ENCODE measurements around the gene SLC12A6.

SLC12A6 gene

GRCh38 chr15:34327906-34328305 lies 9.7 kb downstream of the SLC12A6 start:
- DNase-seq, result no peak

GRCh38 chr15:34325368-34325767 lies 12.2 kb downstream of the SLC12A6 start:
- no peak for DNase-seq

- DNase-seq, result no peak
Observed at GRCh38 chr15:34324933-34325332, 12.6 kb downstream of the SLC12A6 start.

DNA sequence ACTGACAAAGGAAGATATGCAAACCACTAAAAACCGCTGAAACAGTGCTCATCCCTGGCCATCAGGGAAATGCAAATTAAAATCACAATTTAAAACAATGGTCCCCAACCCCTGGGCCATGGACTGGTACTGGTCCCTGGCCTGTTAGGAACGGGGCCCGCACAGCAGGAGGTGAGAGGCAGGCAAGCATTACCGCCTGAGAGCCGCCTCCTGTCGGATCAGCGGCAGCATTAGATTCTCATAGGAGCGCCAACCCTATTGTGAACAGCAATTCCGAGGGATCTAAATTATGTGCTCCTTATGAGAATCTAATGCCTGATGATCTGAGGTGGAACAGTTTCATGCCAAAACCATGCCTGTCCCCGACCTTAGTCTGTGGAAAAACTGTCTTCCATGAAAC lies 14.4 kb downstream of the SLC12A6 start:
- DNase-seq, result no peak

DNA sequence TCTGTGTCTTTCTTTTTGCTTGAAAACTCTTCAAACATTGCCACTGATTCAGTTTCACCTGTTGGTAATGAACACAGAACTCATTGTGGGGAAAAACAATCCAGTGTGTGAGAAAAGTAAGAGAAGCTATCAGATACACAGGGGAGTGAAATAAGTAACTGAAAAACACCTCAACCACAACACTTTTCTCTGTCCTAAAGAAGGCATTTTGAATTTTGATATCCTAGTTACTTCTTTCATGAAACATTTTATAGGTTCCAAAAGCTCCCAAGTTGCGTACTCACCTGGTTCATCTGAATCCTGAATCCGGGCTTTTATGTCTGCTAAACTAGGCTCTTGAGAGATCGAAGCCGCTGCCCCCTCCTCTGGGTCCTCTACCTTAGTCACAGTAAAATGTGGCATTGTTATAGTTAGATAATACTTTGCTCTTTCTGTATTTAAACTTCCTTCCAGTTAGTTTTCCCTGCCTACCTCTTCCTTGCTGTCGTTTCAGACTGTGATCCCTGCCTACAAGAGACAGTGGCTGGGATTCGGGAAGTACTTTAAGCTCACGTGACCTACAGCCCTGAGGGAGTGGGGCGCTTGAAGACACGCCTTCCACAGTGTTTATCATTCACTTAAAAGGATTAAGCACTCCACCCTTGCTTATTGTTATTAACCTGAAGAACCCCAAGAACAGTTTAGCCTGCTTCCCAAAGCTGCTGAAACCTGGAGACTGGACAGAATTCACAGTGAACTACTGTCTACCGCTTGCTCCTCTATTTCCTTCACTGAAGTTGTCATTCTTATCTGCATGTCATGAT lies 19.1 kb downstream of the SLC12A6 start:
- DNase-seq, result peak; percentile 16

DNA sequence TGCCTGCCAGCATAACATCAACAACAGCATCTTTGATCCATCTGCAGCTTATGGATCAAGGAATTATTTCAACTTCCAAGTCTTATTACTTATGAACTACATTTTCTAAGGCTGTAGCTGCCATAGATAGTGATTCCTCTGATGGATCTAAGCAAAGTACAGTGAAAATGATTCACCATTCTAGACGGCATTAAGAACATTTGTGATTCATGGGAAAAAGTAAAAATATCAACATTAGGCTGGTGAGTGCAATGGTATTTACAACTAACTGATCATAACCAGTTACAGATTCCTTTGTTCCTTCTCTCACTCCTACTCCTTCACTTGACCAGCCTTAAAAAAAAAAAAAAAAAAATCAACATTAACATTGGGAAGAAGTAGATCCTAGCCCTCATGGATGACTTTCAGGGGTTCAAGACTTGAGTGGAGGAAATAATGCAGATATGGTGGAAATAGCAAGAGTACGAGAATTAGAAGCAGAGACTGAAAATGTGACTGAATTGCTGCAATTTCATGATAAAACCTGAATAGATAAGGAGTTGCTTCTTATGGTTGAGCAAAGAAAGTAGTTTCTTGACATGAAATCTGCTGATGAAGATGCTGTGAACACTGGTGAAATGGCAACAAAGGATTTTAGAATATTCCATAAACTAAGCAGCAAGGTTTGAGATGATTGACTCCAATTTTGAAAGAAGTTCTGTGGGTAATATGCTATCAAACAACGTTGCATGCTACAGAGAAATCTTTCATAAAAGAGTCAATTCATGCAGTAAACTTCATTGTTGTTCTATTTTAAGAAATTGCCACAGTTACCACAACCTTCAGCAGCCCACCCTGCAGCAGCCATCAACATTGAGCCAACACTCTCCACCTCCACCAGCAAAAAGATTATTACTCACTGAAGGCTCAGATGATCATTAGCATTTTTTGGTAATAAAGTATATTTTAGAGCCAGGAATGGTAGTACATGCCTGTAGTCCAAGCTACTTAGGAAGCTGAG lies 22.8 kb downstream of the SLC12A6 start:
- DNase-seq, result no peak

DNA sequence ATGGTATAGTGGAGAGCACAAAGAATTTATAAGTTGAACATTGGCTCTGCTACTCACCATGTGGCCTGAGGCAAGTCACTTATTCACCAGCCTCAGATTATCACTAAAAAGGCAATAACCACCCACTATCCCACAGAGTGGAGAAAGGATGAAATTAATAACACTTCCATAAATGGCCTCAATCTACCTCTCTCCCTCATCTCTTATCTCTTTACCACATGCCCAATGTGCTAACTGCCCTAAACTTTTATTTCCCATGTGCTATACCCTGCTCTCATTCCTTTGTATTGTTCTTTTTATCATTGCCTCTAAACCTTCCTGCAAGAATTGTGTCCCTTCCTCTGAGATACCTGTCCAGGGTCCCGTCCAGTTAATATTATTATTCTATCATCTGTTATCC lies 26.0 kb downstream of the SLC12A6 start:
- no peak for DNase-seq

- DNase-seq, result no peak
Observed at GRCh38 chr15:34304613-34305012, 33.0 kb downstream of the SLC12A6 start.

GRCh38 chr15:34301058-34301457 lies 36.5 kb downstream of the SLC12A6 start:
- DNase-seq, result no peak

GRCh38 chr15:34297059-34297458 lies 40.5 kb downstream of the SLC12A6 start:
- no peak for DNase-seq

GRCh38 chr15:34292621-34293020 lies 45.0 kb downstream of the SLC12A6 start:
- DNase-seq, result no peak

DNA sequence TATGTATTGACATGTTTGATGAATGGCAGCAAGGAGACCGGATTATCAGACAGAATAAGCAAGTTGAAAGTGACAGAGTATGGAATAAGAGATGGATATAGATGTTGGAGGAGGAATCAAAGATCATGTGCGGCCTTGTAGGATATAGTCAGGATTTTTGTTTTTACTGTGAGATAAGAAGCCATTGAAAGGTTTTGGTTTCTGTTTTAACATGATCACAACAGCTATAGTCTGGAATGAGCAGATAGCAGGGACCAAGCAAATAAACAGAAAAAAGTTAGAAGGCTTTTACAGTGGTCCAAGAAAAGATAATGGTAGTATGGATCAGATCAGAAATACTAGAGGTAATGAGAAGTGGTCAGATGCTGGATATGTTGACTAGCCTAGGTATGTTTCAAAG lies 52.6 kb downstream of the SLC12A6 start:
- no peak for DNase-seq

- no peak for DNase-seq
Observed at GRCh38 chr15:34282384-34282783, 55.2 kb downstream of the SLC12A6 start.

- no peak for DNase-seq
Observed at GRCh38 chr15:34280193-34280592, 57.4 kb downstream of the SLC12A6 start.

GRCh38 chr15:34279368-34279767 lies 58.2 kb downstream of the SLC12A6 start:
- DNase-seq, result no peak

DNA sequence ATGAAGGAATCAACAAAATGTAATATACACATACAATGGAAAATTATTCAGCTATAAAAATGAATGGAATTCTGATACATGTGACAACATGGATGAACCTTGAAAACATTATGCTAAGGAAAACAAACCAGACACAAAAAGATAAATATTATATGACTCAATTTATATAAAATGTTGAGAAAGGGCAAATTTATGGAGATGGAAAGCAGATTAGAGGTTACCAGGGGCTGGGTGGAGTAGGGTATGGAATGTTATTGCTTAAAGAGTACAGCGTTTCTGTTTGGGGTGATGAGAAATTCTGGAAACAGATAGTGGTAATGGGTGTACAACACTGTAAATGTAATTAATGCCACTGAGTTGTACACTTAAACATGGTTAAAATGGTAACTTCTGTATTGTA lies 61.9 kb downstream of the SLC12A6 start:
- no peak for DNase-seq

DNA sequence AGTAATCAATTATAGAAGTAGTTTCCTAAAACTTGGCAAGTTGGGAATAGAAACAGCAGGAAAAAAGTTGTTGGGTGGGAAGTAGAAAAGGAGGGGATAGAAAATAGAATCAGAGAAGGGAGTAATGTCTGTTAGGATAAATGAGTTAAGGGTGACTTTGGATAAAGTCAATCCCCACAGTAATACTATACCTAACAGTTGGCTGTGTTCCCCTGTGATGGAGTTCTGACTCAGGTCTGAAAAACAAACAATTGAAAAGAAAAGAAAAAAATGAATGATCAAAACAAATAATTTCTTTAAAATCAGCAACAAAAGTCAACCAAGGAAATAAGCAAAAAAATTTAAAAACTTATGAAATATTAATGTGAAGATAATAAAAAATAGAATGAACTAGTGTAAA lies 62.4 kb downstream of the SLC12A6 start:
- DNase-seq, result no peak

GRCh38 chr15:34271493-34271892 lies 66.1 kb downstream of the SLC12A6 start:
- no peak for DNase-seq

DNA sequence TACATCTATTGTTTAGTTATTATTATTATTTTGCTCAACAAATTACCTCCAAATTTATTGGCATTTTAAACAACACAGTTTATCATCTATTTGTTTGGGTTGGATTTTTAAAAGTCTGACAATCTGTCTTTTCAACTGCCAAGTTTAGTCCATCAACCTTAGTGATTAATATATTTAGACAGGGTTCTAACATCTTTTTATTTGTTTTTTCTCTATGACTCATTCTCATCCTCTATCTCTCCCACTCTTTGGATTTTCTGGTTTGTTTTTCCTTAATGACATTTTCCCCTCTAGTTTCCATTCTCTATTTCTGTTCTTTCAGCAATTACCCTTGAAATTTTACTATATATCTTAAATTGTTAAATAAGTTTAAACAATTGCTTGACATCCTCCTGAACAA lies 70.8 kb downstream of the SLC12A6 start:
- no peak for DNase-seq

DNA sequence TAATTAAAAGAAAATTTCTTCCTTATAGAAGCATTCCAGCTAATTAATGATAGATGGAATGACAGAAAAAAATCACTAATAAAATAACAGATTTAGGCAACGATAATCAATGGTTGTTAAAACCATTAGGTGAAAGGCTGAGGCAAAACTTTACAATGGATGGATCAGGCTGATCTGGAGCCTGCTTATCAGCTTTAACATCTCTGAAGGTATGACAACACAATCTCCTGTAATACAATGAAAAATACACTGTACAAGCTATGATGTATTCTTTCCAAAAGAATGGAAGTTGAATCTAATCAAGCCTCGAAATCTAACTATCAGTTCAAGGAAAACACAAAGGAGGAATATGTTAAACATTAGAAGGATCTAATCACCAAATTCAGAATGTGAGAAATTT lies 73.5 kb downstream of the SLC12A6 start:
- no peak for DNase-seq

DNA sequence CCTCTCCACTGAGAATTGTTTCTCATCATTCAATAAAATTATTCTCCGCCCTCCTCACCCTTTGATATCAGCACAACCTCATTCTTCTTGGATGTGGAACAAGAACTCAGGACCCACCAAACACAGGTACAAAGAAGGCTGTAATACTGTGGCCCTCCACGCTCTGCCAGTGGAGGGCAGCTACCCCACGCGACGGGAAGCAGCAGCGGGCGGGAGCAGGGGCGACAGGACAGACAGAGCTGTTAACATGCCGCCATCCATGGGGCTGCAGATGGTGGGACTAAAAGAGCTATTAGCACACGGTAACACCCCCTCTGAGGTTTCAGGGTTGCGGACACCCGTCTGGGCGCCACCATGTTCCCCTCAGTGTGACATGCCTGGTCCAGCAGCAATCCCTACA lies 75.2 kb downstream of the SLC12A6 start:
- DNase-seq, result no peak

DNA sequence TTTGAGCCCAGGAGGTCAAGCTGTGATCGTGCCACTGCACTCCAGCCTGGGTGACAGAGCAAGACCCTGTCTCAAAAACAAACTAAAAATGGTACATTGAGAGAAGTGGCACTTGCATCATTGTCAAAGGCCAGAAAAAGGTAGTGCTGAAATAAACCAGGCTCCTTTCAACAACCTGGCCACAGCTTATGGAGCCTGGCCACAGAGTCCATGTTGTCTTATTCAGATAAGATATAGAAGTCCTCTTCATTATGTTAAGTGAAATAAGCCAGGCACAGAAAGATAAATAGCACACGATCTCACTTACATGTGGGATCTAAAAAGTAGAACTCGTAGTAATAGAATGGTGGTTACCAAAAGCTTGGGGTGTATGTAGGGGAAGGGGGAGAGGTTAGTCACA lies 78.0 kb downstream of the SLC12A6 start:
- no peak for DNase-seq

GRCh38 chr15:34258151-34258550 lies 79.4 kb downstream of the SLC12A6 start:
- no peak for DNase-seq

DNA sequence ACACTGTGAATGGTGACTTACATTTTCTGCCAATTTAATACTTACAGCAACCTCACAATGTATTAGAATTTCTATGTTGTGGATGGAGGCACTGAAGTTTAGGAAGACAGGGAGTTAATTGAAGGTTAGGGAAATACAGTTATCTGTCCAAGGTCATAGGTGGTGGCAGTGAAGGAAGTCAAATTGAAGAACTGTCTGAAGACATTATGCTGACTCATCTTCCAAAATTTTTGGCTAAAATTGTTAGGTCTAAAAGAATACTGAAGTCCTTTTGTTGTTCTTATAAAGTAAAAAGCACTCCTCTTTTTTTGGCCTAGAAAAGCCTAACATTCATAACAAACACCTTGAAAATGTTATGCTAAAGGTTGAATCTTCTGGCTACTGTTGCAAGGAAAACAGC lies 85.0 kb downstream of the SLC12A6 start:
- no peak for DNase-seq

Measured in NCI-H2029 treated with DMSO at 0.1 percent for 48 hours (cell line).